ENCODE measurements around the gene LCE1A. TPM values are rescaled to one million over a fixed set of nuclear protein-coding genes. Genes with fewer than 3 reads are reported as not detected.

LCE1A gene
- total and polyA plus RNA-seq, 4 donors = not detected

DNA sequence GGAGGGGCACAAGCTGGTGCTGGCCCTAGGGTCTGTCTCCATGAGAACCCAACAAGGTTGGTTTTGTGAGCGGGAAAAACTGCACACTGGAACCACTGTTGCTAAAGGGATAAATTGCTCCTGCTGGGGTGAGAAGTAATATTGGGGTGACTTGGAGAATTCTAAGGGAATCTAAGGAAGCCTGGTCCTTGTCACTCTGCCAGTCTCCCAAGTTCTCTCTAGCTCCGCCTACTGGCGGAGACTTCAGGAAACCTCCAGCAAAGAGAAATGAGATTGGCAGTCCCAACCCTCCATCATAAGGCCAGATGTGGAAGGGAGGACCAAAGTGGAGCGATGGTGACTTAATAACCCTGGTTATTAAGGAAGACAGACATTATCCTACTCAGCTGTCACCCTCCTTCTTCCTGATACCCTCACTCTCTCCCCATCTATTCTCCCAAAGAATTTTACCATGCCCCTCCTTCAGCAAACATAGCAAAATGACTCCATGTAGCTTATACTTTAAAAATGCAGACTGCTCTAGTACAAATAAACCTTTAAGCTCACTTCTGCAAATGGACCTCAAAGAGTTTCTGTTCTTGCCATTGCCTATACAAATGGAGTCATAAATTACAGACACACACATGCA, 49.6 kb upstream of the LCE1A start:
- no peak for DNase-seq (ENCODE audit: low spot score)
- no peaks in the 10 kb centered on the region for H3K36me3 ChIP-seq (ENCODE audit: control insufficient read depth in 4 of 4, insufficient read depth in 3 of 4, low read depth in 1 of 4, low read length in 3 of 4)
- H3K4me1 ChIP-seq (ENCODE audit: control insufficient read depth in 4 of 4, insufficient read depth in 4 of 4, low read length in 3 of 4) = no peaks in the 10 kb centered on the region
- no peak for TF ChIP-seq NR2F2 (IDR thresholded peaks at IDR 0.05)
- no peak for TF ChIP-seq JUND (IDR thresholded peaks at IDR 0.05)
- TF ChIP-seq TAF1 (conservative IDR thresholded peaks at IDR 0.05) = no peak
- TF ChIP-seq EGR1 (IDR thresholded peaks at IDR 0.05; ENCODE audit: low read depth in 2 of 2) = no peak
- no peak for TF ChIP-seq FOXA1 (IDR thresholded peaks at IDR 0.05)
- TF ChIP-seq, protein P1, sequence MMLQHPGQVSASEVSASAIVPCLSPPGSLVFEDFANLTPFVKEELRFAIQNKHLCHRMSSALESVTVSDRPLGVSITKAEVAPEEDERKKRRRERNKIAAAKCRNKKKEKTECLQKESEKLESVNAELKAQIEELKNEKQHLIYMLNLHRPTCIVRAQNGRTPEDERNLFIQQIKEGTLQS (IDR thresholded peaks at IDR 0.05) = no peak
- no peak for TF ChIP-seq YY1 (IDR thresholded peaks at IDR 0.05)
- TF ChIP-seq HNF4A (conservative IDR thresholded peaks at IDR 0.05) = no peak
- TF ChIP-seq GABPA (IDR thresholded peaks at IDR 0.05 in 1 of 2, conservative IDR thresholded peaks at IDR 0.05 in 1 of 2) = no peak
- TF ChIP-seq SP1 (IDR thresholded peaks at IDR 0.05) = no peak
- no peak for TF ChIP-seq HNF4G (IDR thresholded peaks at IDR 0.05)
- TF ChIP-seq, protein P2, sequence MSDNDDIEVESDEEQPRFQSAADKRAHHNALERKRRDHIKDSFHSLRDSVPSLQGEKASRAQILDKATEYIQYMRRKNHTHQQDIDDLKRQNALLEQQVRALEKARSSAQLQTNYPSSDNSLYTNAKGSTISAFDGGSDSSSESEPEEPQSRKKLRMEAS (IDR thresholded peaks at IDR 0.05) = no peak
- no peak for TF ChIP-seq RAD21 (IDR thresholded peaks at IDR 0.05)
- TF ChIP-seq, protein P3, sequence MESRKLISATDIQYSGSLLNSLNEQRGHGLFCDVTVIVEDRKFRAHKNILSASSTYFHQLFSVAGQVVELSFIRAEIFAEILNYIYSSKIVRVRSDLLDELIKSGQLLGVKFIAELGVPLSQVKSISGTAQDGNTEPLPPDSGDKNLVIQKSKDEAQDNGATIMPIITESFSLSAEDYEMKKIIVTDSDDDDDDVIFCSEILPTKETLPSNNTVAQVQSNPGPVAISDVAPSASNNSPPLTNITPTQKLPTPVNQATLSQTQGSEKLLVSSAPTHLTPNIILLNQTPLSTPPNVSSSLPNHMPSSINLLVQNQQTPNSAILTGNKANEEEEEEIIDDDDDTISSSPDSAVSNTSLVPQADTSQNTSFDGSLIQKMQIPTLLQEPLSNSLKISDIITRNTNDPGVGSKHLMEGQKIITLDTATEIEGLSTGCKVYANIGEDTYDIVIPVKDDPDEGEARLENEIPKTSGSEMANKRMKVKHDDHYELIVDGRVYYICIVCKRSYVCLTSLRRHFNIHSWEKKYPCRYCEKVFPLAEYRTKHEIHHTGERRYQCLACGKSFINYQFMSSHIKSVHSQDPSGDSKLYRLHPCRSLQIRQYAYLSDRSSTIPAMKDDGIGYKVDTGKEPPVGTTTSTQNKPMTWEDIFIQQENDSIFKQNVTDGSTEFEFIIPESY (IDR thresholded peaks at IDR 0.05) = no peak
- TF ChIP-seq, protein P4, sequence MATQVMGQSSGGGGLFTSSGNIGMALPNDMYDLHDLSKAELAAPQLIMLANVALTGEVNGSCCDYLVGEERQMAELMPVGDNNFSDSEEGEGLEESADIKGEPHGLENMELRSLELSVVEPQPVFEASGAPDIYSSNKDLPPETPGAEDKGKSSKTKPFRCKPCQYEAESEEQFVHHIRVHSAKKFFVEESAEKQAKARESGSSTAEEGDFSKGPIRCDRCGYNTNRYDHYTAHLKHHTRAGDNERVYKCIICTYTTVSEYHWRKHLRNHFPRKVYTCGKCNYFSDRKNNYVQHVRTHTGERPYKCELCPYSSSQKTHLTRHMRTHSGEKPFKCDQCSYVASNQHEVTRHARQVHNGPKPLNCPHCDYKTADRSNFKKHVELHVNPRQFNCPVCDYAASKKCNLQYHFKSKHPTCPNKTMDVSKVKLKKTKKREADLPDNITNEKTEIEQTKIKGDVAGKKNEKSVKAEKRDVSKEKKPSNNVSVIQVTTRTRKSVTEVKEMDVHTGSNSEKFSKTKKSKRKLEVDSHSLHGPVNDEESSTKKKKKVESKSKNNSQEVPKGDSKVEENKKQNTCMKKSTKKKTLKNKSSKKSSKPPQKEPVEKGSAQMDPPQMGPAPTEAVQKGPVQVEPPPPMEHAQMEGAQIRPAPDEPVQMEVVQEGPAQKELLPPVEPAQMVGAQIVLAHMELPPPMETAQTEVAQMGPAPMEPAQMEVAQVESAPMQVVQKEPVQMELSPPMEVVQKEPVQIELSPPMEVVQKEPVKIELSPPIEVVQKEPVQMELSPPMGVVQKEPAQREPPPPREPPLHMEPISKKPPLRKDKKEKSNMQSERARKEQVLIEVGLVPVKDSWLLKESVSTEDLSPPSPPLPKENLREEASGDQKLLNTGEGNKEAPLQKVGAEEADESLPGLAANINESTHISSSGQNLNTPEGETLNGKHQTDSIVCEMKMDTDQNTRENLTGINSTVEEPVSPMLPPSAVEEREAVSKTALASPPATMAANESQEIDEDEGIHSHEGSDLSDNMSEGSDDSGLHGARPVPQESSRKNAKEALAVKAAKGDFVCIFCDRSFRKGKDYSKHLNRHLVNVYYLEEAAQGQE (IDR thresholded peaks at IDR 0.05) = no peak
- TF ChIP-seq RXRA (IDR thresholded peaks at IDR 0.05) = no peak
- TF ChIP-seq, protein P5, sequence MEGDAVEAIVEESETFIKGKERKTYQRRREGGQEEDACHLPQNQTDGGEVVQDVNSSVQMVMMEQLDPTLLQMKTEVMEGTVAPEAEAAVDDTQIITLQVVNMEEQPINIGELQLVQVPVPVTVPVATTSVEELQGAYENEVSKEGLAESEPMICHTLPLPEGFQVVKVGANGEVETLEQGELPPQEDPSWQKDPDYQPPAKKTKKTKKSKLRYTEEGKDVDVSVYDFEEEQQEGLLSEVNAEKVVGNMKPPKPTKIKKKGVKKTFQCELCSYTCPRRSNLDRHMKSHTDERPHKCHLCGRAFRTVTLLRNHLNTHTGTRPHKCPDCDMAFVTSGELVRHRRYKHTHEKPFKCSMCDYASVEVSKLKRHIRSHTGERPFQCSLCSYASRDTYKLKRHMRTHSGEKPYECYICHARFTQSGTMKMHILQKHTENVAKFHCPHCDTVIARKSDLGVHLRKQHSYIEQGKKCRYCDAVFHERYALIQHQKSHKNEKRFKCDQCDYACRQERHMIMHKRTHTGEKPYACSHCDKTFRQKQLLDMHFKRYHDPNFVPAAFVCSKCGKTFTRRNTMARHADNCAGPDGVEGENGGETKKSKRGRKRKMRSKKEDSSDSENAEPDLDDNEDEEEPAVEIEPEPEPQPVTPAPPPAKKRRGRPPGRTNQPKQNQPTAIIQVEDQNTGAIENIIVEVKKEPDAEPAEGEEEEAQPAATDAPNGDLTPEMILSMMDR (IDR thresholded peaks at IDR 0.05; ENCODE audit: low read depth, low read length, missing input control) = no peak
- peaks cover 0 to 7% (median 1%) of the 10 kb centered on the region in 4 donors for H3K27me3 ChIP-seq (ENCODE audit: control insufficient read depth in 4 of 4, insufficient read depth in 4 of 4, low read length in 3 of 4)
- H3K4me3 ChIP-seq (ENCODE audit: low read depth in 1 of 3, low read length in 3 of 3) = no peak overlapping the region
- no peak overlapping the region for H3K9ac ChIP-seq (ENCODE audit: low read depth in 1 of 2, low read length in 2 of 2)
- no peaks in the 10 kb centered on the region for H3K9me3 ChIP-seq (ENCODE audit: control insufficient read depth in 4 of 4, low read length in 3 of 4)
- 58% methylated on average over 4 of the region's 4 CpGs for WGBS
- no peak overlapping the region for H3K27ac ChIP-seq (ENCODE audit: low read depth in 1 of 2, low read length in 2 of 2)
